Endometrial microvascular endothelial cells (primary cell): ENCODE results near the gene KRT13. TPM values are rescaled to one million over a fixed set of nuclear protein-coding genes. Genes with fewer than 3 reads are reported as not detected.

Experiments
- in situ Hi-C: cut with HindIII; loops from 2 replicates; pipeline ENCODE4 v1.10.0; 2017; ENCODE audit warnings: low sequenced_read_pairs, low pct_unique_long_range_greater_than_20kb; ENCODE audit errors: inconsistent ontology term
- total RNA-seq: library from RNA; depleted of rRNA; stranded (reverse); fragments of >200 nt; gene quantifications from one replicate; pipeline ENCODE4 v1.2.3, GENCODE V29; 2015; ENCODE audit errors: inconsistent ontology term

The KRT13 gene
- total RNA-seq: not detected

- in situ Hi-C loops: no loop called here
These were observed at the start of gene KRT13 for GRCh38 chr17:41505007-41505808. Gene KRT13 (minus strand): TSS chr17:41505612. CDS start chr17:41505550, 62 bp downstream.

- in situ Hi-C loops: no loop called here
These were observed 48.7 kb upstream of the KRT13 start for GRCh38 chr17:41553987-41554680.

GRCh38 chr17:41553176-41553575 lies 47.8 kb upstream of the KRT13 start:
- in situ Hi-C loops: no loop called here

- in situ Hi-C loops: no loop called here
These were observed 47.0 kb upstream of the KRT13 start for GRCh38 chr17:41552455-41552854.

- in situ Hi-C loops: no loop called here
These were observed 46.0 kb upstream of the KRT13 start for GRCh38 chr17:41551365-41551764.

GRCh38 chr17:41549596-41550039 lies 44.2 kb upstream of the KRT13 start:
- in situ Hi-C loops: loop anchor here (10.0 kb wide), 1 partner anchor 85 kb away; no protein-coding TSS in a partner anchor

- in situ Hi-C loops: loop anchor here (10.0 kb wide), 1 partner anchor 86 kb away; no protein-coding TSS in a partner anchor
These were observed 43.6 kb upstream of the KRT13 start for GRCh38 chr17:41548844-41549595.

GRCh38 chr17:41547921-41548843 lies 42.8 kb upstream of the KRT13 start:
- in situ Hi-C loops: loop anchor here (10.0 kb wide), 1 partner anchor 87 kb away; no protein-coding TSS in a partner anchor

- in situ Hi-C loops: loop anchor here (10.0 kb wide), 1 partner anchor 87 kb away; no protein-coding TSS in a partner anchor
These were observed 42.0 kb upstream of the KRT13 start for GRCh38 chr17:41547378-41547841.

- in situ Hi-C loops: loop anchor here (10.0 kb wide), 1 partner anchor 88 kb away; no protein-coding TSS in a partner anchor
These were observed 41.4 kb upstream of the KRT13 start for GRCh38 chr17:41546819-41547218.

GRCh38 chr17:41545829-41546410 lies 40.5 kb upstream of the KRT13 start:
- in situ Hi-C loops: loop anchor here (10.0 kb wide), 1 partner anchor 89 kb away; no protein-coding TSS in a partner anchor

GRCh38 chr17:41544935-41545334 lies 39.5 kb upstream of the KRT13 start:
- in situ Hi-C loops: loop anchor here (10.0 kb wide), 1 partner anchor 90 kb away; no protein-coding TSS in a partner anchor

- in situ Hi-C loops: loop anchor here (10.0 kb wide), 1 partner anchor 90 kb away; no protein-coding TSS in a partner anchor
These were observed 39.1 kb upstream of the KRT13 start for GRCh38 chr17:41544491-41544892.

GRCh38 chr17:41542786-41543185 lies 37.4 kb upstream of the KRT13 start:
- in situ Hi-C loops: loop anchor here (10.0 kb wide), 1 partner anchor 92 kb away; no protein-coding TSS in a partner anchor

- in situ Hi-C loops: loop anchor here (10.0 kb wide), 1 partner anchor 92 kb away; no protein-coding TSS in a partner anchor
These were observed 36.9 kb upstream of the KRT13 start for GRCh38 chr17:41542357-41542756.

- in situ Hi-C loops: loop anchor here (10.0 kb wide), 1 partner anchor 94 kb away; no protein-coding TSS in a partner anchor
These were observed 35.7 kb upstream of the KRT13 start for GRCh38 chr17:41540921-41541625.
